GM23338 (cell line): ENCODE results near the gene FAM98C. TPM values are rescaled to one million over a fixed set of nuclear protein-coding genes. Genes with fewer than 3 reads are reported as not detected.

Experiments used
- ATAC-seq: fragments of 200-7000 bp; cut with Tn5 transposase; 3 replicates; pipeline ENCODE4 v1.9.1; 2020
- DNase-seq: peaks from one replicate; pipeline ENCODE4 v3.0.0-alpha.2; 2015; ENCODE audit warnings: low spot score
- H2AFZ ChIP-seq: fragments of 200-600 bp; sonication (generic); 2 replicates; pipeline ENCODE4 v1.8.0; 2016; ENCODE audit warnings: antibody characterized with exemption, mild to moderate bottlenecking, moderate library complexity
- H3F3A ChIP-seq: fragments of 200-600 bp; sonication (generic); replicated peaks from 2 replicates; pipeline ENCODE4 v1.8.0; 2017; ENCODE audit warnings: antibody characterized with exemption, mixed run types, low read depth
- H3K27ac ChIP-seq: fragments of 200-600 bp; sonication (generic); 2 replicates; pipeline ENCODE4 v1.6.1; 2016; ENCODE audit warnings: low read depth
- H3K27me3 ChIP-seq: fragments of 200-600 bp; sonication (generic); 2 replicates; pipeline ENCODE4 v1.8.0; 2016; ENCODE audit warnings: mild to moderate bottlenecking, mixed run types, moderate library complexity; ENCODE audit not compliant: insufficient read depth
- H3K36me3 ChIP-seq: fragments of 200-600 bp; sonication (generic); 2 replicates; pipeline ENCODE4 v1.8.0; 2016; ENCODE audit warnings: mild to moderate bottlenecking; ENCODE audit not compliant: insufficient read depth
- H3K4me1 ChIP-seq: fragments of 200-600 bp; sonication (generic); 2 replicates; pipeline ENCODE4 v1.8.0; 2016; ENCODE audit warnings: mild to moderate bottlenecking, moderate library complexity; ENCODE audit not compliant: insufficient read depth
- H3K4me2 ChIP-seq: fragments of 200-600 bp; sonication (generic); 2 replicates; pipeline ENCODE4 v1.7.1; 2017; ENCODE audit warnings: mixed run types
- H3K4me3 ChIP-seq: fragments of 200-600 bp; sonication (generic); 2 replicates; pipeline ENCODE4 v1.6.1; 2016; ENCODE audit warnings: mixed run types
- H3K79me2 ChIP-seq: fragments of 200-600 bp; sonication (generic); replicated peaks from 2 replicates; pipeline ENCODE4 v1.8.0; 2017; ENCODE audit warnings: mild to moderate bottlenecking; ENCODE audit not compliant: insufficient read depth
- H3K9me2 ChIP-seq: fragments of 200-600 bp; sonication (generic); 2 replicates; pipeline ENCODE4 v1.8.0; 2017; ENCODE audit not compliant: insufficient read depth
- H4K20me1 ChIP-seq: fragments of 200-600 bp; sonication (generic); replicated peaks from 2 replicates; pipeline ENCODE4 v1.8.0; 2017; ENCODE audit warnings: mild to moderate bottlenecking; ENCODE audit not compliant: insufficient read depth
- H3K27ac Mint-ChIP-seq: 2 replicates; pipeline ENCODE4 v1.8.0; 2020; ENCODE audit warnings: inconsistent platforms, mild to moderate bottlenecking, moderate library complexity, mixed read lengths
- H3K27me3 Mint-ChIP-seq: 3 replicates; pipeline ENCODE4 v1.8.0; 2022; ENCODE audit warnings: low read depth, mild to moderate bottlenecking, moderate library complexity, mixed read lengths, inconsistent platforms; ENCODE audit not compliant: insufficient read depth, poor library complexity
- H3K36me3 Mint-ChIP-seq: 3 replicates; pipeline ENCODE4 v1.8.0; 2021; ENCODE audit warnings: low read depth, mild to moderate bottlenecking, inconsistent platforms, moderate library complexity, mixed read lengths
- H3K4me1 Mint-ChIP-seq: 3 replicates; pipeline ENCODE4 v1.8.0; 2020; ENCODE audit warnings: mild to moderate bottlenecking, inconsistent platforms, mixed read lengths
- H3K4me3 Mint-ChIP-seq: 3 replicates; pipeline ENCODE4 v1.8.0; 2021; ENCODE audit warnings: moderate library complexity, mild to moderate bottlenecking, inconsistent platforms, mixed read lengths
- H3K9me3 Mint-ChIP-seq: 3 replicates; pipeline ENCODE4 v1.8.0; 2020; ENCODE audit warnings: moderate library complexity, mild to moderate bottlenecking, inconsistent platforms, mixed read lengths
- CREB1 ChIP-seq: fragments of 250-450 bp; sonication (Bioruptor Pico); IDR thresholded peaks from 2 replicates; pipeline ENCODE4 v1.5.0; 2020; ENCODE audit warnings: low read depth, mild to moderate bottlenecking, moderate library complexity
- EZH2phosphoT487 ChIP-seq: fragments of 200-600 bp; sonication (generic); IDR thresholded peaks from one replicate; pipeline ENCODE4 v1.8.1; 2018; ENCODE audit warnings: antibody characterized with exemption; ENCODE audit not compliant: unreplicated experiment
- JUNB ChIP-seq: IDR thresholded peaks from one replicate; pipeline ENCODE4 v1.6.1; 2016; ENCODE audit warnings: antibody characterized with exemption; ENCODE audit not compliant: unreplicated experiment
- NANOG ChIP-seq: IDR thresholded peaks from 2 replicates; pipeline ENCODE4 v1.6.1; 2016; ENCODE audit warnings: antibody characterized with exemption, borderline replicate concordance
- STAT1 ChIP-seq: IDR thresholded peaks from one replicate; pipeline ENCODE4 v1.6.1; 2016; ENCODE audit warnings: antibody characterized with exemption; ENCODE audit not compliant: unreplicated experiment
- ZNF114 ChIP-seq: fragments of 250-450 bp; sonication (Bioruptor Pico); IDR thresholded peaks from 2 replicates; pipeline ENCODE4 v1.5.0; 2020; ENCODE audit warnings: mild to moderate bottlenecking, moderate library complexity
- ZNF331 ChIP-seq: fragments of 250-450 bp; sonication (Bioruptor Pico); IDR thresholded peaks from 2 replicates; pipeline ENCODE4 v1.5.0; 2020; ENCODE audit warnings: low read depth, mild to moderate bottlenecking, moderate library complexity
- polyA plus RNA-seq: library from polyadenylated mRNA; unstranded; fragments of >200 nt; fragmentation: Nextera tagmentation; extraction: Ambion mirVana; gene quantifications from 2 replicates; pipeline ENCODE4 v1.2.1, GENCODE V29; 2016
- total RNA-seq: library from RNA; depleted of rRNA; stranded (reverse); fragments of >200 nt; shearing (Covaris generic); gene quantifications from 2 replicates; pipeline ENCODE4 v1.2.3, GENCODE V29; 2014
- TF ChIP-seq, protein P1 (sequence below): fragments of 250-450 bp; sonication (Bioruptor Pico); IDR thresholded peaks from 2 replicates; pipeline ENCODE4 v1.5.0; 2020; ENCODE audit warnings: mild to moderate bottlenecking, moderate library complexity
- TF ChIP-seq, protein P2 (sequence below): IDR thresholded peaks from 2 replicates; pipeline ENCODE4 v1.6.1; 2016; ENCODE audit warnings: antibody characterized with exemption

FAM98C gene
- total and polyA plus RNA-seq, 2 experiments from 2014 or later = 4.3 to 7.6 TPM

DNA sequence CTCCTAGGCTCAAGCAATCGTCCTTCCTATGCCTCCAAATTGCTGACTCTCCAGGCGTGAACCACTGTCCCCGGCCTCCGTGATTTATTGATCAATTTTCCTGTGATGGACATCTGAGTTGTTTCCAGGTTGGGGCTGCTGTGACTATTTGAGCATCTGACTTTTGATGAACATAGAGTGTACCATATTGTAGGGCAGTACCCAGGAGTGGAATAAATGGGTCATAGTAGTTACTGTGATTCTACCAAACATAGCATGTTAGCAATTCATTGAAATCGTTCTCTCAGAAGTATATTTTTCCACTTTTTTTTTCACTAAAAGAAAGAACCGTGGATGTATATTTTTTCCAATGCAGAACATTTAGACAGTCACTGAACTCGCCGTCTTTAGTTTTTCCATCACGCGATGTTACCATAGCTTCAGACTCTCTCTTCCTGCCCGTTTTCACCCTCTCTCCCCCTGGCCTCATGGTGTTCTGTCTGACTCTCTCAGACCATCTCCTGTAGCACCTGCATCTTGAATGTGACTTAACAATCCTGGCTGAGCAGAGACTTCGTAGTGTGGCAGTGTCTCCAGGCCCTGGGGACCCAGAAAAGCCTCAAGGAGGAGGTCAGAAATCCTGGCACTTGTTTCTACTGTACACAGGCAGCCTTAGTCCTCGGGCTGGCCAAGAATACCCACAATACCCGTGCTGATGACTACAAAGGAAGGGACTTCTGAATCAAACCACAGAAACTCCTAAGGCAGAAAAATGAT lies 26.3 kb downstream of the FAM98C start:
- H3K36me3 Mint-ChIP-seq = no peaks in the 10 kb centered on the region

More for the DNA sequence above, 26.3 kb downstream of the FAM98C start:
- H3F3A ChIP-seq = peaks cover 25% of the 10 kb centered on the region
- Mint-ChIP-seq H3K9me3 (no peaks in the 10 kb centered on the region), H3K4me1 (peaks cover 19% of the 10 kb centered on the region), H3K27me3 (peaks cover 17% of the 10 kb centered on the region), H3K4me3 (no peak overlapping the region; the same call in 2 of the 3 replicates), H3K27ac (0 out of 2 replicates have a peak overlapping the region, but pooled peaks have one; percentile 4)
- no peak for DNase-seq
- 0 out of 2 replicates have a peak, but pooled peaks cover 3% of the 10 kb centered on the region for H3K79me2 ChIP-seq
- H3K27me3 ChIP-seq = no peaks in the 10 kb centered on the region
- no peak overlapping the region for H2AFZ ChIP-seq
- ATAC-seq = no peak
- H3K4me2 ChIP-seq = no peak overlapping the region
- no peaks in the 10 kb centered on the region for H4K20me1 ChIP-seq
- H3K4me1 ChIP-seq = peaks cover 32% of the 10 kb centered on the region
- H3K36me3 ChIP-seq = no peaks in the 10 kb centered on the region
- H3K9me2 ChIP-seq = no peaks in the 10 kb centered on the region
- H3K4me3 ChIP-seq = no peak overlapping the region
- TF ChIP-seq STAT1 (no peak), CREB1 (CRISPR knock-in tag) (no peak), ZNF331 (no peak), ZNF114 (CRISPR knock-in tag) (no peak), EZH2phosphoT487 (no peak), JUNB (no peak), NANOG (no peak)
- TF ChIP-seq, protein P1, sequence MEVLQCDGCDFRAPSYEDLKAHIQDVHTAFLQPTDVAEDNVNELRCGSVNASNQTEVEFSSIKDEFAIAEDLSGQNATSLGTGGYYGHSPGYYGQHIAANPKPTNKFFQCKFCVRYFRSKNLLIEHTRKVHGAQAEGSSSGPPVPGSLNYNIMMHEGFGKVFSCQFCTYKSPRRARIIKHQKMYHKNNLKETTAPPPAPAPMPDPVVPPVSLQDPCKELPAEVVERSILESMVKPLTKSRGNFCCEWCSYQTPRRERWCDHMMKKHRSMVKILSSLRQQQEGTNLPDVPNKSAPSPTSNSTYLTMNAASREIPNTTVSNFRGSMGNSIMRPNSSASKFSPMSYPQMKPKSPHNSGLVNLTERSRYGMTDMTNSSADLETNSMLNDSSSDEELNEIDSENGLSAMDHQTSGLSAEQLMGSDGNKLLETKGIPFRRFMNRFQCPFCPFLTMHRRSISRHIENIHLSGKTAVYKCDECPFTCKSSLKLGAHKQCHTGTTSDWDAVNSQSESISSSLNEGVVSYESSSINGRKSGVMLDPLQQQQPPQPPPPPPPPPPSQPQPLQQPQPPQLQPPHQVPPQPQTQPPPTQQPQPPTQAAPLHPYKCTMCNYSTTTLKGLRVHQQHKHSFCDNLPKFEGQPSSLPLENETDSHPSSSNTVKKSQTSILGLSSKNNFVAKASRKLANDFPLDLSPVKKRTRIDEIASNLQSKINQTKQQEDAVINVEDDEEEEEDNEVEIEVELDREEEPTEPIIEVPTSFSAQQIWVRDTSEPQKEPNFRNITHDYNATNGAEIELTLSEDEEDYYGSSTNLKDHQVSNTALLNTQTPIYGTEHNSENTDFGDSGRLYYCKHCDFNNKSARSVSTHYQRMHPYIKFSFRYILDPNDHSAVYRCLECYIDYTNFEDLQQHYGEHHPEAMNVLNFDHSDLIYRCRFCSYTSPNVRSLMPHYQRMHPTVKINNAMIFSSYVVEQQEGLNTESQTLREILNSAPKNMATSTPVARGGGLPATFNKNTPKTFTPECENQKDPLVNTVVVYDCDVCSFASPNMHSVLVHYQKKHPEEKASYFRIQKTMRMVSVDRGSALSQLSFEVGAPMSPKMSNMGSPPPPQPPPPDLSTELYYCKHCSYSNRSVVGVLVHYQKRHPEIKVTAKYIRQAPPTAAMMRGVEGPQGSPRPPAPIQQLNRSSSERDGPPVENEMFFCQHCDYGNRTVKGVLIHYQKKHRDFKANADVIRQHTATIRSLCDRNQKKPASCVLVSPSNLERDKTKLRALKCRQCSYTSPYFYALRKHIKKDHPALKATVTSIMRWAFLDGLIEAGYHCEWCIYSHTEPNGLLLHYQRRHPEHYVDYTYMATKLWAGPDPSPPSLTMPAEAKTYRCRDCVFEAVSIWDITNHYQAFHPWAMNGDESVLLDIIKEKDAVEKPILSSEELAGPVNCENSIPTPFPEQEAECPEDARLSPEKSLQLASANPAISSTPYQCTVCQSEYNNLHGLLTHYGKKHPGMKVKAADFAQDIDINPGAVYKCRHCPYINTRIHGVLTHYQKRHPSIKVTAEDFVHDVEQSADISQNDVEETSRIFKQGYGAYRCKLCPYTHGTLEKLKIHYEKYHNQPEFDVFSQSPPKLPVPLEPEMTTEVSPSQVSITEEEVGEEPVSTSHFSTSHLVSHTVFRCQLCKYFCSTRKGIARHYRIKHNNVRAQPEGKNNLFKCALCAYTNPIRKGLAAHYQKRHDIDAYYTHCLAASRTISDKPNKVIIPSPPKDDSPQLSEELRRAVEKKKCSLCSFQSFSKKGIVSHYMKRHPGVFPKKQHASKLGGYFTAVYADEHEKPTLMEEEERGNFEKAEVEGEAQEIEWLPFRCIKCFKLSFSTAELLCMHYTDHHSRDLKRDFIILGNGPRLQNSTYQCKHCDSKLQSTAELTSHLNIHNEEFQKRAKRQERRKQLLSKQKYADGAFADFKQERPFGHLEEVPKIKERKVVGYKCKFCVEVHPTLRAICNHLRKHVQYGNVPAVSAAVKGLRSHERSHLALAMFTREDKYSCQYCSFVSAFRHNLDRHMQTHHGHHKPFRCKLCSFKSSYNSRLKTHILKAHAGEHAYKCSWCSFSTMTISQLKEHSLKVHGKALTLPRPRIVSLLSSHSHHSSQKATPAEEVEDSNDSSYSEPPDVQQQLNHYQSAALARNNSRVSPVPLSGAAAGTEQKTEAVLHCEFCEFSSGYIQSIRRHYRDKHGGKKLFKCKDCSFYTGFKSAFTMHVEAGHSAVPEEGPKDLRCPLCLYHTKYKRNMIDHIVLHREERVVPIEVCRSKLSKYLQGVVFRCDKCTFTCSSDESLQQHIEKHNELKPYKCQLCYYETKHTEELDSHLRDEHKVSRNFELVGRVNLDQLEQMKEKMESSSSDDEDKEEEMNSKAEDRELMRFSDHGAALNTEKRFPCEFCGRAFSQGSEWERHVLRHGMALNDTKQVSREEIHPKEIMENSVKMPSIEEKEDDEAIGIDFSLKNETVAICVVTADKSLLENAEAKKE (CRISPR knock-in tag) = no peak
- TF ChIP-seq, protein P2, sequence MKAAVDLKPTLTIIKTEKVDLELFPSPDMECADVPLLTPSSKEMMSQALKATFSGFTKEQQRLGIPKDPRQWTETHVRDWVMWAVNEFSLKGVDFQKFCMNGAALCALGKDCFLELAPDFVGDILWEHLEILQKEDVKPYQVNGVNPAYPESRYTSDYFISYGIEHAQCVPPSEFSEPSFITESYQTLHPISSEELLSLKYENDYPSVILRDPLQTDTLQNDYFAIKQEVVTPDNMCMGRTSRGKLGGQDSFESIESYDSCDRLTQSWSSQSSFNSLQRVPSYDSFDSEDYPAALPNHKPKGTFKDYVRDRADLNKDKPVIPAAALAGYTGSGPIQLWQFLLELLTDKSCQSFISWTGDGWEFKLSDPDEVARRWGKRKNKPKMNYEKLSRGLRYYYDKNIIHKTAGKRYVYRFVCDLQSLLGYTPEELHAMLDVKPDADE = no peak
- peak overlapping the region; percentile 66; the same call in 1 of the 2 replicates for H3K27ac ChIP-seq
